WI38 (cell line): Measurements from ENCODE around the gene MMP28.

Experiments
- H3K4me3 ChIP-seq: 2 replicates; pipeline ENCODE4 v1.5.1; 2011; ENCODE audit warnings: low read depth, mild to moderate bottlenecking, control low read depth, low read length
- TF ChIP-seq, protein P1 (sequence below): IDR thresholded peaks from 2 replicates; pipeline ENCODE4 v1.5.1; 2012; ENCODE audit warnings: low read depth, mild to moderate bottlenecking, control low read depth, low read length

MMP28 gene

DNA sequence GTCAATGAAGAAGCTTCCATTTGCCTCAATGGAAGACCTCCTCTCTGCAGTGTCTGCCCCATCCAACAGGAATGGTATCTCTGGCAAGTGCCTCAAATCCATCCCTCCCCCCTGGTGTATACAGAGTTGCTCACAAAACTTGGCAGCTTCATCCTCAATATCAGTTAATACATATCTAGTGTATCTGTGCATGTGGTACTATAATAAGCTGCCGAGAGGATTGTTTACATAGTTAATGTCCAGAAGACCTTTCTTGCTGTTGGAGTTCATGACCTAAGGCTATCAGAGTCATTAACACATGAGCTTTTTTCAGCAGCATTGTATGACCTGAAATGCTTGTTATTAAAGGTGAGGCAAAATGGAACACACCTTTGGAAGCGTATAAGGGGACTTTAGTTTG lies 78.0 kb downstream of the MMP28 start:
- TF ChIP-seq, protein P1, sequence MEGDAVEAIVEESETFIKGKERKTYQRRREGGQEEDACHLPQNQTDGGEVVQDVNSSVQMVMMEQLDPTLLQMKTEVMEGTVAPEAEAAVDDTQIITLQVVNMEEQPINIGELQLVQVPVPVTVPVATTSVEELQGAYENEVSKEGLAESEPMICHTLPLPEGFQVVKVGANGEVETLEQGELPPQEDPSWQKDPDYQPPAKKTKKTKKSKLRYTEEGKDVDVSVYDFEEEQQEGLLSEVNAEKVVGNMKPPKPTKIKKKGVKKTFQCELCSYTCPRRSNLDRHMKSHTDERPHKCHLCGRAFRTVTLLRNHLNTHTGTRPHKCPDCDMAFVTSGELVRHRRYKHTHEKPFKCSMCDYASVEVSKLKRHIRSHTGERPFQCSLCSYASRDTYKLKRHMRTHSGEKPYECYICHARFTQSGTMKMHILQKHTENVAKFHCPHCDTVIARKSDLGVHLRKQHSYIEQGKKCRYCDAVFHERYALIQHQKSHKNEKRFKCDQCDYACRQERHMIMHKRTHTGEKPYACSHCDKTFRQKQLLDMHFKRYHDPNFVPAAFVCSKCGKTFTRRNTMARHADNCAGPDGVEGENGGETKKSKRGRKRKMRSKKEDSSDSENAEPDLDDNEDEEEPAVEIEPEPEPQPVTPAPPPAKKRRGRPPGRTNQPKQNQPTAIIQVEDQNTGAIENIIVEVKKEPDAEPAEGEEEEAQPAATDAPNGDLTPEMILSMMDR: no peak
- H3K4me3 ChIP-seq: no peak overlapping the region

DNA sequence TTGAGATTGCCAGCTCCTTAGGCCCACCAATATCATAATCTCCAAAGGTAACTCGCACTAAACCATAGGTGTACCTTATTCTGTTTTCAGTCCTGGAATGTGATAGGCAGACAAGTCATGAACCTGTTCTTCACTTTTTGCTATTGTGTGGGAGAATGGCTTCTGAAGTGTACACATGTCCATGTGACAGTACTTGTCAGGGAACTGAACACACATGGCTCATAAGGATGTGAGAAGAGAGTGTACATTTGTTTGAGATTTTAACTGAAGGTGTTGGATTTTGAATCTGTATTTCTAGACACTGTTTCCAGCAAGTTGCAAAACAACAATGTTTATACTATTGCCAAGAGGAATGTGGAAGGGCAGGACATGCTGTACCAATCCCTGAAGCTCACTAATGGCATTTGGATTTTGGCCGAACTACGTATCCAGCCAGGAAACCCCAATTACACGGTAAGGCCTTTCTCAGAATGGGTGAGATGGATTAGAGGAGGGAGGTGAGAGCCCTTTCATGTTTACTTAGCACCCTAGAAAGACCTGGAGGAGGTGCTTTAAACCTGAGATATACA lies 78.5 kb downstream of the MMP28 start:
- TF ChIP-seq, protein P1: no peak

DNA sequence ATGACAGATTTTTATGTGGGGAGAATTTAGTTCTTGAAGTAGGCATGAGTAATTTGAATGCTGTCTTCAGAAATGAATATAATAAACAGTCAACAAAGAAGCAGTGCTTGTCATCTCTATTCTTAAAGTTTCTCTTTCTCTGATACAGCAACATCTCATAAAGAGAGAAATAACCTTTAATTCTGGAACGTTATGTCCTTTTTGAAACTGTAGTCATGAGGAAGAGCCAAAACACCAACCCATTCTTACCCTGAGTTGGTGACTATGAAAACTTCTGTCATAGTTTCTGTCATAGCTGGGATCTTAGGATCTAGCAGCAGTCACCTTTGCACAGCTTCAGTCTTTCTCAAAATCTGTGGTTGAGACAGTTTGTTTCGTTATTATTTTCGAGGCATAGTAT lies 79.3 kb downstream of the MMP28 start:
- no peak overlapping the region for H3K4me3 ChIP-seq
- TF ChIP-seq, protein P1: no peak

More for the DNA sequence above, 78.5 kb downstream of the MMP28 start:
- H3K4me3 ChIP-seq: no peak overlapping the region
